Tibial nerve (tissue), 4 donors: ENCODE results near the gene HOXA3.
A peak's percentile ranks its signal among the peaks of the same experiment; 100 is the strongest.

Experiments used
- CTCF ChIP-seq, 5 experiments: fragments of 200-600 bp in 3 of 5; fragments of 450-650 bp in 2 of 5; sonication (generic) in 3 of 5; IDR thresholded peaks; one replicate each; pipeline ENCODE4 v1.5.1; 2016 to 2019; ENCODE audit warnings: antibody characterized with exemption in 5 of 5, mild to moderate bottlenecking in 3 of 5, moderate library complexity in 2 of 5
- EP300 ChIP-seq, 2 donors: sonication (generic); formaldehyde crosslinking; IDR thresholded peaks; one replicate each; pipeline ENCODE4 v1.6.1; 2017; ENCODE audit warnings: antibody characterized with exemption in 2 of 2, mild to moderate bottlenecking in 1 of 2
- POLR2A ChIP-seq, 2 donors: fragments of 450-650 bp; IDR thresholded peaks; one replicate each; pipeline ENCODE4 v1.6.1; 2017; ENCODE audit warnings: antibody characterized with exemption in 2 of 2, mild to moderate bottlenecking in 2 of 2, moderate library complexity in 2 of 2

GRCh38 chr7:27164367-27165088 lies 12.1 kb upstream of the HOXA3 start:
- peak in 2 of 5 experiments; percentile 13 to 19 for TF ChIP-seq CTCF (IDR thresholded peaks at IDR 0.05)
- TF ChIP-seq EP300 (IDR thresholded peaks at IDR 0.05), result no peak
- no peak for TF ChIP-seq POLR2A (IDR thresholded peaks at IDR 0.05)
